Activated T-helper 2 cell treated with anti-CD3 and anti-CD28 coated beads, Interferon-gamma antibody, Interleukin-2, Interleukin-4, amounts not matched to agents 10 μg/mL and 5 μg/mL and 100 μg/mL, durations not matched to agents 14 hours and 24 hours and 36 hours (primary cell): Measurements from ENCODE around the gene CA10. TPM values are rescaled to one million over a fixed set of nuclear protein-coding genes. Genes with fewer than 3 reads are reported as not detected.

Experiments used
- DNase-seq: peaks from one replicate; pipeline ENCODE4 v3.0.0; 2021; ENCODE audit warnings: low spot score
- H3K27ac Mint-ChIP-seq: one replicate; pipeline ENCODE4 v1.8.0; 2021; ENCODE audit warnings: mixed read lengths
- H3K27me3 Mint-ChIP-seq: one replicate; pipeline ENCODE4 v1.8.0; 2021; ENCODE audit warnings: low read depth, mixed read lengths
- H3K36me3 Mint-ChIP-seq: one replicate; pipeline ENCODE4 v1.8.0; 2021; ENCODE audit warnings: low read depth, mixed read lengths
- H3K4me1 Mint-ChIP-seq: one replicate; pipeline ENCODE4 v1.8.0; 2021; ENCODE audit warnings: low read depth, mixed read lengths
- H3K4me3 Mint-ChIP-seq: one replicate; pipeline ENCODE4 v1.8.0; 2021; ENCODE audit warnings: low read depth, mild to moderate bottlenecking, moderate library complexity, mixed read lengths
- H3K9me3 Mint-ChIP-seq: one replicate; pipeline ENCODE4 v1.8.0; 2021; ENCODE audit warnings: mixed read lengths
- intact Hi-C: fragments of 100-400 bp; cut with micrococcal nuclease; formaldehyde crosslinking; loops from one replicate; pipeline ENCODE4 v1.15.1; 2023
- total RNA-seq: library from RNA; stranded (reverse); gene quantifications from 2 replicates; pipeline ENCODE4 v1.2.3, GENCODE V29; 2022

The CA10 gene
- total RNA-seq, 1 donor from 2014 or later: 0.32 TPM

DNA sequence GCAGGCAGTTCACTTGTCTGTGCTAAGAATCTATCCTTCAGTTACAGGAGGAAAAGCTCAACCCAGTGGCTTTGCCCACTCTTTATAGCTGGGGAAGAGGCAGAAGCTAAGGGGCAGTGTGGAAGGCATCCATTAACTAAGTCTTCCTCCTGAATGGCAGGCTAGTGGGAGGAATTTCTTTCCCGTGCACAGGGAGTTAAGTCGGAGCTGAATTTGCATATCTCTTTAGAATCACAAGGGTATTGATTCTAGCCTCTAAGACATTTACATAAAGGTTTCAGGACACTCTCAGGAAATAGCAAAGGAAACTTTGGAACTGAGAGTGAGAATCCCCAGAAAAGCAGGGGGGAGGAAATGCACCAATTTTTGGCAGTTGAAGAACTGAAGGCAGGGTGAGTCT is 245.6 kb downstream of the CA10 start:
- no peaks in the 10 kb centered on the region for H3K9me3 Mint-ChIP-seq
- H3K4me3 Mint-ChIP-seq: no peak overlapping the region
- DNase-seq: no peak
- H3K36me3 Mint-ChIP-seq: no peaks in the 10 kb centered on the region
- no peaks in the 10 kb centered on the region for H3K27me3 Mint-ChIP-seq
- H3K4me1 Mint-ChIP-seq: no peaks in the 10 kb centered on the region
- intact Hi-C loops: loop anchor here (10.0 kb wide), 1 partner anchor 148 kb away; no protein-coding TSS in a partner anchor
- no peak overlapping the region for H3K27ac Mint-ChIP-seq

- Mint-ChIP-seq H3K27ac (no peak overlapping the region), H3K9me3 (no peaks in the 10 kb centered on the region), H3K27me3 (no peaks in the 10 kb centered on the region), H3K4me1 (no peaks in the 10 kb centered on the region), H3K4me3 (no peak overlapping the region), H3K36me3 (no peaks in the 10 kb centered on the region)
- intact Hi-C loops: loop anchor here (10.0 kb wide), 1 partner anchor 146 kb away; no protein-coding TSS in a partner anchor
- no peak for DNase-seq
These were observed 247.3 kb downstream of the CA10 start for GRCh38 chr17:51911237-51911636.

GRCh38 chr17:51909971-51910370 is 248.5 kb downstream of the CA10 start:
- no peak for DNase-seq
- no peak overlapping the region for H3K4me3 Mint-ChIP-seq
- no peaks in the 10 kb centered on the region for H3K36me3 Mint-ChIP-seq
- no peak overlapping the region for H3K27ac Mint-ChIP-seq
- no peaks in the 10 kb centered on the region for H3K4me1 Mint-ChIP-seq
- H3K27me3 Mint-ChIP-seq: no peaks in the 10 kb centered on the region
- no peaks in the 10 kb centered on the region for H3K9me3 Mint-ChIP-seq
- intact Hi-C loops: loop anchor here (10.0 kb wide), 1 partner anchor 145 kb away; no protein-coding TSS in a partner anchor

GRCh38 chr17:51908841-51909537 is 249.5 kb downstream of the CA10 start:
- Mint-ChIP-seq H3K27ac (no peak overlapping the region), H3K27me3 (no peaks in the 10 kb centered on the region), H3K4me3 (no peak overlapping the region), H3K9me3 (no peaks in the 10 kb centered on the region), H3K4me1 (no peaks in the 10 kb centered on the region), H3K36me3 (no peaks in the 10 kb centered on the region)
- DNase-seq: no peak
- intact Hi-C loops: no loop called here

DNA sequence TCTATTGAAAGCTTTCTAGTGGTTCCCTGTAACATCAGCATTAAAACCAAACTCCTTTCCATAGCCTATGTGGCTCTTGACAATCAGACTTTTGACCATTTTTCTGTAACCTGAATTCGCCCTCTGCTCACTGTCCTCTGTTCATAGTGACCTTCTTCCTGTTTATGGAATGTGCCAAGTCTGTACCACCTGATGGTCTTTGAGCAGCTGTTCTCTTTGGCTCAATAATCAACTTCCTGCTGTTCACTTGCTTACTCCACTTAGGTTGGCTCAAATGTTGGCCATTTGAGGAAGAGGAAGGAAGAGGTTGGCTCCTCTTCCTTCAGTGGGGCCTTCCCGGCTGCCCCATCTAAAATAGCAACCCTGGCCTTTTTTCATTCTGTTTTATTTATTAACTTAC is 251.5 kb downstream of the CA10 start:
- Mint-ChIP-seq H3K36me3 (no peaks in the 10 kb centered on the region), H3K9me3 (no peaks in the 10 kb centered on the region), H3K27ac (no peak overlapping the region), H3K4me3 (no peak overlapping the region), H3K27me3 (no peaks in the 10 kb centered on the region), H3K4me1 (no peaks in the 10 kb centered on the region)
- intact Hi-C loops: no loop called here
- no peak for DNase-seq

DNA sequence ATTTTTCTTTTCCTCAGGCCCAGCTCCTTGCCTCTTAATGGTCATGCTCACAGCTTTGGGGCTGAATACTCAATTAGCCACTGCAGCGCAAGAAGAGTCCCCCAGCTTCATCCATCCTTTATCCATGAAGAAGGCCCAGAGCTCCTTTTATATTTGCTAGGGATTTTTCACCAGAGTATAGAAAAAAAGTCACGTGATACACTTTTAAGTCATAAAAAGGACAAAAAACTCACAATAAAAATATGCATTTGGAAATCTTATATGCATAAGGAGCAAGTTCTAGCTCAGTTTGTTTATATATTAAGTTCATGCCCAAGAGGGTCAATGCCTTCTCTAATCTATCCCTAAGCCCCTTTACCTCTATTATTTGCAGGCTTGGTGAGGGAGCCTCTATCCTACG is 254.1 kb downstream of the CA10 start:
- H3K27ac Mint-ChIP-seq: no peak overlapping the region
- no peaks in the 10 kb centered on the region for H3K36me3 Mint-ChIP-seq
- H3K4me1 Mint-ChIP-seq: no peaks in the 10 kb centered on the region
- intact Hi-C loops: no loop called here
- DNase-seq: no peak
- no peak overlapping the region for H3K4me3 Mint-ChIP-seq
- no peaks in the 10 kb centered on the region for H3K27me3 Mint-ChIP-seq
- no peaks in the 10 kb centered on the region for H3K9me3 Mint-ChIP-seq

DNA sequence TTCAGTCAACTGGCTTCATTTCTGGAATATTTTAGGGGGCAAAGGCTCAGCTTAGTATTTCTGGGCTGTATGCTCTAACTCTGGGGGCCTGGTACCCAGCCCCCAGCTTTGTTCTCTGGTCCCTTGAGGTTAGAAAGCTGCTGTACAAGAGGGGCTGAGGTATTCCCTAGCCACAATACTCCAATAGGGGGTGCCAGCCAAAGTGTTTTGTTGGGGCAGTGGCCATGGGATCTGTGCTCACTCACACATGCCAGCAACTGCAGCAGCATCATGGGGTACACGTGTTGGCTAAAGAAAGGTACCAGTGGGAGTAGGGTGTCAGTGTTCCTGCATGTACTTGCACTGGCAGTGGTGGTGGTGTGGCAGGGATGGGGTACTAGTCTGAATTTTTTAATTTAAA is 257.3 kb downstream of the CA10 start:
- no peaks in the 10 kb centered on the region for H3K9me3 Mint-ChIP-seq
- H3K36me3 Mint-ChIP-seq: no peaks in the 10 kb centered on the region
- DNase-seq: no peak
- intact Hi-C loops: no loop called here
- H3K27me3 Mint-ChIP-seq: no peaks in the 10 kb centered on the region
- H3K4me1 Mint-ChIP-seq: no peaks in the 10 kb centered on the region
- no peak overlapping the region for H3K4me3 Mint-ChIP-seq
- H3K27ac Mint-ChIP-seq: no peak overlapping the region

DNA sequence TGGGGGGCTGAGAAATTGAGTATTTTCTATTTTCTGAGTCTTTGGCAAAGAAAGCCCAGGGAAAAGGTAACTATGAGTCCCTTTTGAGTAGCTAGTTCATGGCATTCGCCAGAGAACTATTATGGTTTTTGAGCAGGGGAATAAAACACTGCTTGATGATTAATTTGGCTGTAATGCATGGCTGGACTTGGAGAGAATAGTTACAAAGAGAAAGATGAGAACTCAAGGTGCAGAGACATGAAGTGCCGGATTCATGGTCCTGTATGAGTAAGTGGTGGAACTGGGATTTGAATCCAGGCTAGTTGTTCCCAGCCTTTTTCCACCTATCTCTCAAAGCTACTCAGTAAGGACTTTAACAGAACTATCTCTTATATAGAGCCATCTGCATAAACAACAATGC is 266.6 kb downstream of the CA10 start:
- intact Hi-C loops: no loop called here
- Mint-ChIP-seq H3K4me3 (no peak overlapping the region), H3K27ac (no peak overlapping the region), H3K9me3 (no peaks in the 10 kb centered on the region), H3K27me3 (no peaks in the 10 kb centered on the region), H3K36me3 (no peaks in the 10 kb centered on the region), H3K4me1 (no peaks in the 10 kb centered on the region)
- DNase-seq: no peak

DNA sequence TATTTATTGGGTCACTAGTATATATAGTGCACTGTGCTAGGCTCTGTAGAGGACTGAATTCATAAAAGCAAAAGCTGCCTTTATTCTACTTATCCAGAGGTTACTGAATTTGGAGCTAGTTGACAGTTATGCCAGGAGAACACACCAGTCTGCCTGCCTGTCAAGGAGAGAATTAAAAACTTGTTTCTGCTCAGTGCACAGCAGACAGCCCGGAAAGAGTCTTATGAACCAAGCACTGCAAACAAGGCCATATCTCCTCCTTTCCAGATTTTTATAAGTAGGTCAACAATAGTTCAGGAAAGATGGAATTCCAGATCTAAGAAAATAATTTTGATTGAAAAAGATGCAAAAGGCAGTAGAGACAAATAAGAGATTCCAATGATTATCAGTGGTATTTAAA is 267.8 kb downstream of the CA10 start:
- no peak overlapping the region for H3K4me3 Mint-ChIP-seq
- H3K4me1 Mint-ChIP-seq: no peaks in the 10 kb centered on the region
- H3K9me3 Mint-ChIP-seq: no peaks in the 10 kb centered on the region
- no peaks in the 10 kb centered on the region for H3K27me3 Mint-ChIP-seq
- DNase-seq: no peak
- intact Hi-C loops: no loop called here
- no peaks in the 10 kb centered on the region for H3K36me3 Mint-ChIP-seq
- no peak overlapping the region for H3K27ac Mint-ChIP-seq

- Mint-ChIP-seq H3K9me3 (no peaks in the 10 kb centered on the region), H3K27ac (no peak overlapping the region), H3K4me3 (no peak overlapping the region), H3K27me3 (no peaks in the 10 kb centered on the region), H3K4me1 (no peaks in the 10 kb centered on the region), H3K36me3 (no peaks in the 10 kb centered on the region)
- no peak for DNase-seq
- intact Hi-C loops: no loop called here
These were observed 269.7 kb downstream of the CA10 start for GRCh38 chr17:51888816-51889215.

DNA sequence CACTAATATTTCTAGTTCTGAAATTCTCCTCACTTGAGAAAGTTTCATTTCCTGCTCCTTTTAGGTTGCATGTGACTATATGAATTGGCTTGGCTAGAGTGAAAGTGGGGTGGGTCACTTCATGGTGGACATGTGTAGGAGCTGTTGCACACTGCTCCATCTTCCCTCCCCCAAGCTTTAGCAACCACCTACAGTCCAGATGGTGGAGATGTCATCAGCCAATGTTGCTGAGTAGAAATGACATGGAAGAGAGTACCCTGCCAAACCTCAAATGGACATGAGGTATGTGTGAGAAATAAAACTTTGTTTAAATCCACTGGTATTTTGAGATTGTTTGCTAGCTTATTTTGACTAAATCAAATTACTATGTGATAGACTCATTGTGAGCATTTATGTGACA is 281.5 kb downstream of the CA10 start:
- DNase-seq: no peak
- no peaks in the 10 kb centered on the region for H3K36me3 Mint-ChIP-seq
- H3K4me1 Mint-ChIP-seq: no peaks in the 10 kb centered on the region
- no peaks in the 10 kb centered on the region for H3K9me3 Mint-ChIP-seq
- no peaks in the 10 kb centered on the region for H3K27me3 Mint-ChIP-seq
- no peak overlapping the region for H3K27ac Mint-ChIP-seq
- no peak overlapping the region for H3K4me3 Mint-ChIP-seq
- intact Hi-C loops: no loop called here

GRCh38 chr17:51873302-51873701 is 285.2 kb downstream of the CA10 start:
- Mint-ChIP-seq H3K36me3 (no peaks in the 10 kb centered on the region), H3K4me1 (no peaks in the 10 kb centered on the region), H3K27ac (no peak overlapping the region), H3K9me3 (no peaks in the 10 kb centered on the region), H3K27me3 (no peaks in the 10 kb centered on the region), H3K4me3 (no peak overlapping the region)
- intact Hi-C loops: no loop called here
- no peak for DNase-seq

- intact Hi-C loops: no loop called here
- no peaks in the 10 kb centered on the region for H3K36me3 Mint-ChIP-seq
- no peaks in the 10 kb centered on the region for H3K4me1 Mint-ChIP-seq
- no peak for DNase-seq
- H3K4me3 Mint-ChIP-seq: no peak overlapping the region
- no peak overlapping the region for H3K27ac Mint-ChIP-seq
- H3K27me3 Mint-ChIP-seq: no peaks in the 10 kb centered on the region
- H3K9me3 Mint-ChIP-seq: no peaks in the 10 kb centered on the region
These were observed 289.1 kb downstream of the CA10 start for GRCh38 chr17:51869387-51869786.
